Karpas-422 (cell line): ENCODE measurements around the gene RPL12. TPM values are rescaled to one million over a fixed set of nuclear protein-coding genes. Genes with fewer than 3 reads are reported as not detected.
A peak's percentile ranks its signal among the peaks of the same experiment; 100 is the strongest.

Source experiments
- DNase-seq: peaks from one replicate; pipeline ENCODE4 v3.0.0-alpha.2; 2015
- H2AFZ ChIP-seq: fragments of 200-600 bp; sonication (generic); 2 replicates; pipeline ENCODE4 v1.6.1; 2014; ENCODE audit warnings: antibody characterized with exemption, low read length, mixed read lengths
- H3K27ac ChIP-seq: fragments of 200-600 bp; sonication (generic); 2 replicates; pipeline ENCODE4 v1.5.1; 2014; ENCODE audit warnings: mild to moderate bottlenecking, low read length, moderate library complexity
- H3K27me3 ChIP-seq: fragments of 200-600 bp; sonication (generic); 2 replicates; pipeline ENCODE4 v1.6.1; 2014; ENCODE audit warnings: low read length, mixed read lengths
- H3K36me3 ChIP-seq: fragments of 200-600 bp; sonication (generic); 2 replicates; pipeline ENCODE4 v1.6.1; 2014; ENCODE audit warnings: low read length, mixed read lengths; ENCODE audit not compliant: insufficient read depth
- H3K4me1 ChIP-seq: fragments of 200-600 bp; sonication (generic); 2 replicates; pipeline ENCODE4 v1.6.1; 2014; ENCODE audit warnings: mild to moderate bottlenecking, low read length, mixed read lengths
- H3K4me2 ChIP-seq: fragments of 200-600 bp; sonication (generic); 2 replicates; pipeline ENCODE4 v1.6.1; 2014; ENCODE audit warnings: low read length, low read depth, mild to moderate bottlenecking; ENCODE audit not compliant: poor library complexity, severe bottlenecking
- H3K4me3 ChIP-seq: fragments of 200-600 bp; sonication (generic); 2 replicates; pipeline ENCODE4 v1.5.1; 2014; ENCODE audit warnings: mild to moderate bottlenecking, antibody characterized with exemption, low read length, mixed read lengths
- H3K79me2 ChIP-seq: fragments of 200-600 bp; sonication (generic); 2 replicates; pipeline ENCODE4 v1.6.1; 2014; ENCODE audit warnings: mild to moderate bottlenecking, low read length, mixed read lengths
- H3K9ac ChIP-seq: fragments of 200-600 bp; sonication (generic); 2 replicates; pipeline ENCODE4 v1.6.0; 2014; ENCODE audit warnings: low read length
- H3K9me2 ChIP-seq: fragments of 200-600 bp; sonication (generic), shearing (Covaris generic); replicated peaks from 2 replicates; pipeline ENCODE4 v1.6.0; 2014; ENCODE audit warnings: mild to moderate bottlenecking, low read length, moderate library complexity; ENCODE audit not compliant: insufficient read depth
- H3K9me3 ChIP-seq: fragments of 300-700, 200-600 bp; sonication (generic); 2 replicates; pipeline ENCODE4 v1.6.1; 2014; ENCODE audit warnings: low read length, mixed read lengths
- H4K20me1 ChIP-seq: fragments of 200-600 bp; sonication (generic); 2 replicates; pipeline ENCODE4 v1.6.1; 2014; ENCODE audit warnings: mild to moderate bottlenecking, antibody characterized with exemption, low read length, low read depth; ENCODE audit not compliant: insufficient read depth
- small RNA-seq: library from RNA; depleted of rRNA; stranded (forward); fragments of <200 nt; gene quantifications from one replicate; pipeline ENCODE3, GENCODE V24; 2014
- total RNA-seq: library from RNA; depleted of rRNA; stranded (reverse); fragments of >200 nt; shearing (Covaris generic); gene quantifications from 2 replicates; pipeline ENCODE4 v1.2.3, GENCODE V29; 2014; ENCODE audit warnings: low replicate concordance; rRNA removed

Gene RPL12
- total RNA-seq, 1 experiment from 2014 or later: 2,789 TPM

DNA sequence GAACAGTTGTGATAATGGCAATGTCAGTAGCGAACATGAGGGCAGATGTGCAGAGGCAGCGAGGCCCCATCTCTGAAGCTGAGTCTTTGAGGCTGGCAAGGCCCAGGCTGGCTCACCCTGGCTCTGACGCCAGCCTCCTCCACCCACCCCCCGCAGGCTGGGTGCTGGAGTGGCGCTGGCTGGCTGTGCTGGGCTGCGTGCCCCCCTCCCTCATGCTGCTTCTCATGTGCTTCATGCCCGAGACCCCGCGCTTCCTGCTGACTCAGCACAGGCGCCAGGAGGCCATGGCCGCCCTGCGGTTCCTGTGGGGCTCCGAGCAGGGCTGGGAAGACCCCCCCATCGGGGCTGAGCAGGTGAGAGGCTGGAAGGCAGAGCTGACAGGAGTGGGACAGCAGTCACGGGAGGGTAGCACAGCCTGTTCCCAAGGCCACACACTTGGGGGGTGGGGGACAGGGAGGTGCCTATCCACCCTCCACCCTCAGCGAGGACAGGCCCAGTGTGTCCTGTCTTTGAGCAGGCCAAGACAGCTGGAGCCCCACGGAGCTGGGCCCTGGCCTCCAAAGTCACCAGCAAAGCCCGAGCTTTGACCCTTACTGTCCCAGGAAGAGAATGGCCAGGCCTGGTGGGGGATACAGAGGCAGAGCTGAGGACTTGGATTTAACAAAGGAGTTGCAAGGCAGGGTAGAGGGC lies 48.7 kb downstream of the RPL12 start:
- no peaks in the 10 kb centered on the region; the same call in 1 of the 2 replicates for H4K20me1 ChIP-seq
- H3K27ac ChIP-seq: no peak overlapping the region
- H3K79me2 ChIP-seq: peaks cover 17% of the 10 kb centered on the region
- no peak overlapping the region for H3K4me2 ChIP-seq
- H3K9me2 ChIP-seq: no peaks in the 10 kb centered on the region
- DNase-seq: no peak
- H3K4me3 ChIP-seq: no peak overlapping the region
- H3K9ac ChIP-seq: no peak overlapping the region
- peaks cover 10% of the 10 kb centered on the region for H3K4me1 ChIP-seq
- no peaks in the 10 kb centered on the region for H3K27me3 ChIP-seq
- H3K36me3 ChIP-seq: no peaks in the 10 kb centered on the region
- H3K9me3 ChIP-seq: no peaks in the 10 kb centered on the region
- H2AFZ ChIP-seq: no peak overlapping the region

DNA sequence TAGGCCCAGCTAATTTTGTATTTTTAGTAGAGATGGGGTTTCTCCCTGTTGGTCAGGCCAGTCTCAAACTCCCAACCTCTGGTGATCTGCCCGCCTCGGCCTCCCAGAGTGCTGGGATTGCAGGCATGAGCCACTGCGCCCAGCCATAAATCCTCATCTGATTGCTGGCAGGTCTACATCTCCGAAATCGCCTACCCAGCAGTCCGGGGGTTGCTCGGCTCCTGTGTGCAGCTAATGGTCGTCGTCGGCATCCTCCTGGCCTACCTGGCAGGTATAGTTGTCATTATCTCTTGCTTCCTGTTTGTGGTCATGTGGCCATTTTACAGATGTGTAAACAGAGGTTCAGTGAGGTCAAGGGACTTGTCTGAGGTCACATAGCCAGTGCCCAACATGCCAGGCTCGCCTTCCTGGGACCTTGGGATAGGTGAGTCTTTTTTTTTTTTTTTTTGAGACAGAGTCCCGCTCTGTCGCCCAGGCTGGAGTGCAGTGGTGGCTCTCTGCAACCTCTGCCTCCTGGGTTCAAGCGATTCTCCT lies 51.4 kb downstream of the RPL12 start:
- Histone ChIP-seq H3K4me3 (no peak overlapping the region), H3K9me3 (no peaks in the 10 kb centered on the region), H3K27ac (no peak overlapping the region), H3K36me3 (no peaks in the 10 kb centered on the region), H3K4me1 (peaks cover 26% of the 10 kb centered on the region), H3K27me3 (no peaks in the 10 kb centered on the region), H2AFZ (no peak overlapping the region), H3K79me2 (peaks cover 19% of the 10 kb centered on the region), H3K9me2 (no peaks in the 10 kb centered on the region), H4K20me1 (no peaks in the 10 kb centered on the region; the same call in 1 of the 2 replicates), H3K9ac (no peak overlapping the region), H3K4me2 (no peak overlapping the region)
- no peak for DNase-seq

DNA sequence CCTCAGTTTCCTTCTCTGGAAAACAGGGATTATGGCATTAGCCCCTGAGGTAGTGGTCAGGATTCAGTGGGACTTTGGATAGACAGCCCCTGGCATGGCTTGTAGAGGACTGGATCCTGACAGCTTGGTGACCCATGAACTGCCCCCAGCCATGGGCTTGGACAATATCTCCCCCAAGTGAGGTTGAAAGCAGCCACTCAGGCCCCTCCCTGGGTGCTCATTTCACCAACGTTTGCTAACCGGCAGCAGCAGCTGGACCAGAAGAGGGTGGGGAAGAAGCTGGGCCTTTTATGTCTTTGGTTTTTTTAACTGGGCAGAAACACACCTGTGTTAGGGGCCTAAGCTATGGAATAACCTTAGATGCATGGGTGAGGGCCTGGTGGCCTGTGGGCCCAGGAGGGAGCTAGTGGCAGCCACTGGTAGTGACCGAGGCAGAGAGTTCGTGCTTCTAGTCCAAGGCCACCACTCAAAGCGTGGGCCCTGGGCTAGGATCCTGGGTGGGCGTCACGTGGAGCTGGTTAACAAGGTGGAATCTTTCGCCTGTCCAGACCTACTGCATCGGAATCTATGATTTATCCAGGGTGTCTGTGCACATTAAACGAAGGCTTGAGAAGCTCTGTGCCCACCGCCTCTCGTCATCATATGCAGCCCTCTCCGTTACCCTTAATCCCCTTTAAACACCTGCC lies 52.3 kb downstream of the RPL12 start:
- Histone ChIP-seq H3K9ac (peak overlapping the region; percentile 86), H3K36me3 (no peaks in the 10 kb centered on the region), H3K27me3 (no peaks in the 10 kb centered on the region), H3K9me2 (no peaks in the 10 kb centered on the region), H3K79me2 (peaks cover 19% of the 10 kb centered on the region), H3K27ac (no peak overlapping the region), H2AFZ (no peak overlapping the region), H3K4me1 (peaks cover 28% of the 10 kb centered on the region), H3K4me2 (peak overlapping the region; percentile 89), H3K4me3 (peak overlapping the region; percentile 84; the same call in 1 of the 2 replicates), H4K20me1 (no peaks in the 10 kb centered on the region; the same call in 1 of the 2 replicates), H3K9me3 (no peaks in the 10 kb centered on the region)
- DNase-seq: no peak

DNA sequence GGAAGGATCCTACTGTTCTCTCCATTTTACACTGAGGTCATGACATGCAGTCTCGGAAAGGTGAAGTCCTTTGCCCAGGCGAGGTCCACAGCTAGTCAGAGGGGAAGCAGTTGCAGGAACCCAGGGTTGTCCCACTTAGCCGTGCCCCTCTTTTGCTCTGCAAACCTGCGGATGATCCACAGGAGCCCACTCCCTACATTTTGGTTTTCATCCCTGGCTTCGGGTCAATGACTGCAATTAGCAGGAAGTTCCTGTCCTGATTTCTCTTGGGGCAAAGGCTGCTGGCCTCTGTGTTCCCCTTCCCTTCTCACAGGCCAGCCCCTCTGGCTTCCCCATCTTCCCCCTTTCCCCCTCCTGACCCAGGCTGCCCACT lies 52.9 kb downstream of the RPL12 start:
- H3K9ac ChIP-seq: peak overlapping the region; percentile 86
- H3K27ac ChIP-seq: no peak overlapping the region
- no peaks in the 10 kb centered on the region for H3K9me2 ChIP-seq
- peak overlapping the region; percentile 89 for H3K4me2 ChIP-seq
- DNase-seq: no peak
- H2AFZ ChIP-seq: no peak overlapping the region
- peaks cover 28% of the 10 kb centered on the region for H3K4me1 ChIP-seq
- peaks cover 19% of the 10 kb centered on the region for H3K79me2 ChIP-seq
- peak overlapping the region; percentile 84 for H3K4me3 ChIP-seq
- no peaks in the 10 kb centered on the region for H3K27me3 ChIP-seq
- no peaks in the 10 kb centered on the region for H3K36me3 ChIP-seq
- no peaks in the 10 kb centered on the region for H3K9me3 ChIP-seq
- no peaks in the 10 kb centered on the region; the same call in 1 of the 2 replicates for H4K20me1 ChIP-seq

Small RNAs within 50 kb of the gene (small RNA-seq; reads per million reads assigned to genes)
- gene RF00019 (not detected), gene SNORA65 (135 reads per million, percentile 99 among the genes with 10 or more reads in this experiment)

Other genes with a start within 250 kb of the RPL12 start
- 1.2 and 2.2 TPM in 2 replicates for gene GARNL3, start 186.6 kb downstream of the RPL12 start, total RNA-seq
- 11.3 and 29.4 TPM in 2 replicates for gene SLC2A8, start 54.2 kb downstream of the RPL12 start, total RNA-seq
- 8.1 and 10.5 TPM in 2 replicates for gene ZNF79, start 27.0 kb downstream of the RPL12 start, total RNA-seq
- gene LRSAM1, start 104 bp upstream of the RPL12 start, total RNA-seq: 14.4 and 15.5 TPM in 2 replicates
- gene STXBP1, start 160.9 kb upstream of the RPL12 start, total RNA-seq: 3.1 and 3.6 TPM in 2 replicates